ENCODE results near the gene DFFA. TPM values are rescaled to one million over a fixed set of nuclear protein-coding genes. Genes with fewer than 3 reads are reported as not detected.

The DFFA gene
- total RNA-seq, 3 donors from 2014 or later: 19.7 to 22.8 (median 21.3) TPM

- no peaks in the 10 kb centered on the region for H3K36me3 ChIP-seq
- H3K27ac ChIP-seq: peak overlapping the region in 1 of 2 donors; percentile 50
- intact Hi-C loops (cut with DNase I; ENCODE audit: low total_unique reads): no loop called here
- TF ChIP-seq POLR2A (IDR thresholded peaks at IDR 0.05): no peak
- TF ChIP-seq CTCF (IDR thresholded peaks at IDR 0.05): no peak
- no peak for TF ChIP-seq POLR2AphosphoS5 (IDR thresholded peaks at IDR 0.05)
- no peak for DNase-seq (ENCODE audit: low spot score in 2 of 2)
- no peaks in the 10 kb centered on the region for H3K9me3 ChIP-seq
- no peak overlapping the region for H3K4me3 ChIP-seq
- no peaks in the 10 kb centered on the region for H3K4me1 ChIP-seq
- H3K27me3 ChIP-seq: no peaks in the 10 kb centered on the region
These were observed 45.3 kb upstream of the DFFA start for GRCh38 chr1:10517677-10517982.

GRCh38 chr1:10516925-10517676 is 44.8 kb upstream of the DFFA start:
- Histone ChIP-seq H3K27ac (peak overlapping the region; percentile 63 to 73), H3K36me3 (no peaks in the 10 kb centered on the region), H3K27me3 (no peaks in the 10 kb centered on the region), H3K4me1 (no peaks in the 10 kb centered on the region), H3K4me3 (no peak overlapping the region), H3K9me3 (no peaks in the 10 kb centered on the region)
- DNase-seq (ENCODE audit: low spot score in 2 of 2): no peak
- no peak for TF ChIP-seq CTCF (IDR thresholded peaks at IDR 0.05)
- TF ChIP-seq POLR2AphosphoS5 (IDR thresholded peaks at IDR 0.05): no peak
- TF ChIP-seq POLR2A (IDR thresholded peaks at IDR 0.05): no peak
- intact Hi-C loops (cut with DNase I; ENCODE audit: low total_unique reads): no loop called here

GRCh38 chr1:10515976-10516750 is 43.8 kb upstream of the DFFA start:
- no peaks in the 10 kb centered on the region for H3K4me1 ChIP-seq

GRCh38 chr1:10515301-10515975 is 43.1 kb upstream of the DFFA start:
- H3K4me1 ChIP-seq: peaks cover 0 to 2% of the 10 kb centered on the region in 2 donors
- no peaks in the 10 kb centered on the region for H3K27me3 ChIP-seq
- peak overlapping the region; percentile 63 to 73 for H3K27ac ChIP-seq
- no peak for DNase-seq (ENCODE audit: low spot score in 2 of 2)
- intact Hi-C loops (cut with DNase I; ENCODE audit: low total_unique reads): no loop called here
- H3K4me3 ChIP-seq: no peak overlapping the region
- H3K36me3 ChIP-seq: no peaks in the 10 kb centered on the region
- no peak for TF ChIP-seq POLR2A (IDR thresholded peaks at IDR 0.05)
- H3K9me3 ChIP-seq: no peaks in the 10 kb centered on the region

More at GRCh38 chr1:10515976-10516750, 43.8 kb upstream of the DFFA start:
- H3K9me3 ChIP-seq: no peaks in the 10 kb centered on the region
- H3K36me3 ChIP-seq: no peaks in the 10 kb centered on the region
- DNase-seq (ENCODE audit: low spot score in 2 of 2): no peak
- peak overlapping the region; percentile 63 to 73 for H3K27ac ChIP-seq
- intact Hi-C loops (cut with DNase I; ENCODE audit: low total_unique reads): no loop called here
- no peaks in the 10 kb centered on the region for H3K27me3 ChIP-seq
- H3K4me3 ChIP-seq: no peak overlapping the region
- TF ChIP-seq POLR2A (IDR thresholded peaks at IDR 0.05) (no peak), CTCF (IDR thresholded peaks at IDR 0.05) (no peak), POLR2AphosphoS5 (IDR thresholded peaks at IDR 0.05) (no peak)

GRCh38 chr1:10514490-10515235 is 42.3 kb upstream of the DFFA start:
- H3K4me1 ChIP-seq: peaks cover 0 to 8% of the 10 kb centered on the region in 2 donors

More at GRCh38 chr1:10514490-10515235, 42.3 kb upstream of the DFFA start:
- Histone ChIP-seq H3K4me3 (no peak overlapping the region), H3K27ac (no peak overlapping the region), H3K36me3 (no peaks in the 10 kb centered on the region), H3K9me3 (no peaks in the 10 kb centered on the region), H3K27me3 (no peaks in the 10 kb centered on the region)
- no peak for TF ChIP-seq POLR2A (IDR thresholded peaks at IDR 0.05)
- peak in 2 of 3 donors; percentile 48 to 67 for TF ChIP-seq CTCF (IDR thresholded peaks at IDR 0.05)
- intact Hi-C loops (cut with DNase I; ENCODE audit: low total_unique reads): no loop called here
- no peak for DNase-seq (ENCODE audit: low spot score in 2 of 2)

Measured in breast epithelium (tissue), 4 donors.